ENCODE results near the gene ZNF850. TPM values are rescaled to one million over a fixed set of nuclear protein-coding genes. Genes with fewer than 3 reads are reported as not detected.
"Not testable (repeated sequence)": the region's sequence is repeated elsewhere in the genome, so short reads cannot be mapped to it uniquely, and the experiment has no call there.

ZNF850 gene
- total RNA-seq, 4 donors from 2014 or later: 1.9 to 3.3 (median 2.5) TPM

GRCh38 chr19:36750066-36750691, 22.4 kb downstream of the ZNF850 start:
- no peak for DNase-seq
- H3K27me3 ChIP-seq: no peaks in the 10 kb centered on the region
- H3K4me1 ChIP-seq: no peaks in the 10 kb centered on the region
- peaks cover 0 to 65% (median 0%) of the 10 kb centered on the region in 3 donors for H3K36me3 ChIP-seq
- H3K4me3 ChIP-seq: no peak overlapping the region
- no peak overlapping the region for H3K27ac ChIP-seq
- peaks cover 0 to 95% (median 39%) of the 10 kb centered on the region in 4 donors for H3K9me3 ChIP-seq
- no peak for TF ChIP-seq POLR2A (IDR thresholded peaks at IDR 0.05)
- TF ChIP-seq, protein P1, sequence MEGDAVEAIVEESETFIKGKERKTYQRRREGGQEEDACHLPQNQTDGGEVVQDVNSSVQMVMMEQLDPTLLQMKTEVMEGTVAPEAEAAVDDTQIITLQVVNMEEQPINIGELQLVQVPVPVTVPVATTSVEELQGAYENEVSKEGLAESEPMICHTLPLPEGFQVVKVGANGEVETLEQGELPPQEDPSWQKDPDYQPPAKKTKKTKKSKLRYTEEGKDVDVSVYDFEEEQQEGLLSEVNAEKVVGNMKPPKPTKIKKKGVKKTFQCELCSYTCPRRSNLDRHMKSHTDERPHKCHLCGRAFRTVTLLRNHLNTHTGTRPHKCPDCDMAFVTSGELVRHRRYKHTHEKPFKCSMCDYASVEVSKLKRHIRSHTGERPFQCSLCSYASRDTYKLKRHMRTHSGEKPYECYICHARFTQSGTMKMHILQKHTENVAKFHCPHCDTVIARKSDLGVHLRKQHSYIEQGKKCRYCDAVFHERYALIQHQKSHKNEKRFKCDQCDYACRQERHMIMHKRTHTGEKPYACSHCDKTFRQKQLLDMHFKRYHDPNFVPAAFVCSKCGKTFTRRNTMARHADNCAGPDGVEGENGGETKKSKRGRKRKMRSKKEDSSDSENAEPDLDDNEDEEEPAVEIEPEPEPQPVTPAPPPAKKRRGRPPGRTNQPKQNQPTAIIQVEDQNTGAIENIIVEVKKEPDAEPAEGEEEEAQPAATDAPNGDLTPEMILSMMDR (IDR thresholded peaks at IDR 0.05): no peak

- not testable (repeated sequence) for H3K4me3 ChIP-seq, H3K27ac ChIP-seq, DNase-seq, H3K27me3 ChIP-seq, H3K4me1 ChIP-seq
- H3K36me3 ChIP-seq: peaks cover 0 to 59% (median 0%) of the 10 kb centered on the region in 3 donors
- peaks cover 0 to 94% (median 40%) of the 10 kb centered on the region in 4 donors for H3K9me3 ChIP-seq
Observed at GRCh38 chr19:36749613-36750012, 23.0 kb downstream of the ZNF850 start.

DNA sequence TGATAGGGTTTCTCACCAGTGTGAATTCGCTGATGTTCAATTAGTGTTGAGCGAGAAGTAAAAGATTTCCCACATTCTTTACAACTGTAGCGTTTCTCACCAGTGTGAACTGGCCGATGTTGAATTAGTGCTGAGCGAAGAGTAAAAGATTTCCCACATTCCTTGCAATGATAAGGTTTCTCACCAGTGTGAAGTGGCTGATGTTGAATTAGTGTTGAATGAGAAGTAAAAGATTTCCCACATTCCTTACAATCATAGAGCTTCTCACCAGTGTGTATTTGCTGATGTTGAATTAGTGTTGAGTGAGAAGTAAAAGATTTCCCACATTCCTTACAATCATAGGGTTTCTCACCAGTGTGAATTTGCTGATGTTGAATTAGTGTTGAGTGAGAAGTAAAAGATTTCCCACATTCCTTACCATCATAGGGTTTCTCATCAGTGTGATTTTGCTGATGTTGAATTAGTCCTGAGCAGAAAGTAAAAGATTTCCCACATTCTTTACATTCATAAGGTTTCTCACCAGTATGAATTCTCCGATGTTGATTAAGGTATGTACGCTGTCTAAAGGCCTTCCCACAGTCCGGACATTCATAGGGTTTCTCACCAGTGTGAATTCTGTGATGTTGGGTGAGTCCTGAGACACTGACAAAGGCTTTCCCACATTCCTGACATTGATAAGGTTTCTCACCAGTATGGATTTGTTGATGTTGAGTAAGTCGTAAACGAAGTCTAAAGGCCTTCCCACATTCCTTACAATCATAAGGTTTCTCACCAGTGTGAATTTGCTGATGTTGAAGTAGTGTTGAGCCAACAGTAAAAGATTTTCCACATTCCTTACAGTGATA, 24.0 kb downstream of the ZNF850 start:
- H3K9me3 ChIP-seq: peaks cover 0 to 95% (median 44%) of the 10 kb centered on the region in 4 donors
- H3K27ac ChIP-seq: no peak overlapping the region

GRCh38 chr19:36747750-36748149, 24.9 kb downstream of the ZNF850 start:
- Histone ChIP-seq H3K27me3 (no peaks in the 10 kb centered on the region), H3K4me1 (no peaks in the 10 kb centered on the region), H3K27ac (no peak overlapping the region), H3K36me3 (peaks cover 0 to 53% (median 0%) of the 10 kb centered on the region in 3 donors), H3K4me3 (no peak overlapping the region), H3K9me3 (peaks cover 0 to 96% (median 43%) of the 10 kb centered on the region in 4 donors)
- no peak for DNase-seq
- no peak for TF ChIP-seq POLR2A (IDR thresholded peaks at IDR 0.05)
- TF ChIP-seq, protein P1 (IDR thresholded peaks at IDR 0.05): no peak

More for the DNA sequence above, 24.0 kb downstream of the ZNF850 start:
- Histone ChIP-seq H3K4me3 (no peak overlapping the region), H3K4me1 (no peaks in the 10 kb centered on the region), H3K27me3 (no peaks in the 10 kb centered on the region), H3K36me3 (peaks cover 0 to 56% (median 0%) of the 10 kb centered on the region in 3 donors)
- no peak for DNase-seq
- TF ChIP-seq POLR2A (IDR thresholded peaks at IDR 0.05): no peak
- TF ChIP-seq, protein P1 (IDR thresholded peaks at IDR 0.05): no peak

DNA sequence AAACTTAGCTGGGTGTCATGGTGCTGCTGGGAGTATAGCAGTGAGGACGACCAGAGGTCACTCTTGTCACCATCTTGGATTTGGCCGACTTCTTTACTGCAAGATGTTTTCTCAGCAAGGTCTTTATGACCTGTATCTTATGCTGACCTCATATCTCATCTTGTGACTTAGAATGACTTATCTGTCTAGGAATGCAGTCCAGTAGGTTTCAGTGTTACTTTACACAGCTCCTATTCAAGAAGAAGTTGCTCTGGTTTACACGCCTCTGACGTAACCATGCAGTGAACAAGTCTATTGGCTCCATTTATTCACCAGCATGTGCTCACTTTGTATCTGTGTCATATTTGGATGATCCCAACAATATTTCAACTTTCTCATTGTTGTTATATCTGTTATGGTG, 26.7 kb downstream of the ZNF850 start:
- Histone ChIP-seq H3K27me3 (no peaks in the 10 kb centered on the region), H3K4me1 (no peaks in the 10 kb centered on the region), H3K4me3 (no peak overlapping the region), H3K27ac (no peak overlapping the region), H3K36me3 (peaks cover 0 to 43% (median 0%) of the 10 kb centered on the region in 3 donors), H3K9me3 (peaks cover 0 to 93% (median 43%) of the 10 kb centered on the region in 4 donors)
- no peak for TF ChIP-seq POLR2A (IDR thresholded peaks at IDR 0.05)
- TF ChIP-seq, protein P1 (IDR thresholded peaks at IDR 0.05): no peak
- DNase-seq: no peak

GRCh38 chr19:36736166-36736565, 36.4 kb downstream of the ZNF850 start:
- not testable (repeated sequence) for H3K27me3 ChIP-seq, H3K4me3 ChIP-seq, DNase-seq, H3K4me1 ChIP-seq, H3K27ac ChIP-seq
- Histone ChIP-seq H3K9me3 (peaks cover 0 to 93% (median 20%) of the 10 kb centered on the region in 4 donors), H3K36me3 (peaks cover 0 to 17% (median 0%) of the 10 kb centered on the region in 3 donors)
